GM12878 (cell line): Measurements from ENCODE around the gene PHACTR1. TPM values are rescaled to one million over a fixed set of nuclear protein-coding genes. Genes with fewer than 3 reads are reported as not detected.

Source experiments
- ATAC-seq: fragments of 200-7000 bp; cut with Tn5 transposase; 3 replicates; pipeline ENCODE4 v1.9.1; 2020; ENCODE audit warnings: mild to moderate bottlenecking, moderate library complexity
- BruUV-seq: library from RNA; stranded (reverse); fragments of 400-500 nt; replicated peaks from 2 replicates; lab custom pipeline; 2021; lab: Mats Ljungman, UMichigan
- CTCF ChIA-PET: fragments of 300-600 bp; sonication (Branson Sonifier 250); formaldehyde crosslinking; extraction: SDS; loops from one replicate; lab custom pipeline; 2021; ENCODE audit warnings: inconsistent platforms; lab: Yijun Ruan, JAX
- POLR2A ChIA-PET: fragments of 350-600 bp; formaldehyde crosslinking; extraction: SDS; loops from one replicate; lab custom pipeline; 2021; ENCODE audit warnings: inconsistent platforms; lab: Charles Lee
- RAD21 ChIA-PET: fragments of 300-600 bp; sonication (Branson Sonifier 250); formaldehyde crosslinking; loops from one replicate; lab custom pipeline; 2023; ENCODE audit warnings: antibody characterized with exemption; ENCODE audit not compliant: unreplicated experiment; lab: Charles Lee
- SMC1A ChIA-PET: fragments of 300-600 bp; sonication (Branson Sonifier 250); formaldehyde crosslinking; loops from one replicate; lab custom pipeline; 2023; ENCODE audit not compliant: unreplicated experiment, uncharacterized antibody; lab: Charles Lee
- DNase-seq: peaks from one replicate; pipeline ENCODE4 v3.0.0-alpha.2; 2011; ENCODE audit warnings: low read depth, low spot score
- FAIRE-seq: peaks from 3 replicates; lab custom pipeline; 2011; peaks lifted over from hg19 to GRCh38; lab: Jason Lieb, UNC
- H2AFZ ChIP-seq: 2 replicates; pipeline ENCODE4 v1.6.0; 2011; ENCODE audit warnings: low read depth, low read length, control low read depth; ENCODE audit not compliant: control insufficient read depth
- H3K27ac ChIP-seq: 2 replicates; pipeline ENCODE4 v1.5.1; 2011; ENCODE audit warnings: control low read depth; ENCODE audit not compliant: control insufficient read depth, insufficient read depth
- H3K27me3 ChIP-seq, 2 experiments: replicated peaks in 1 of 2; 2 replicates each; pipeline versions ENCODE4 v1.6.0 to v1.6.1; 2011; ENCODE audit warnings: low read length in 1 of 2; ENCODE audit not compliant: control insufficient read depth in 2 of 2, insufficient read depth in 2 of 2
- H3K36me3 ChIP-seq, 2 experiments: 2 replicates each; pipeline ENCODE4 v1.5.1; 2011; ENCODE audit warnings: low read length in 1 of 2; ENCODE audit not compliant: control insufficient read depth in 2 of 2, insufficient read depth in 2 of 2
- H3K4me1 ChIP-seq: 2 replicates; pipeline ENCODE4 v1.6.1; 2011; ENCODE audit warnings: mild to moderate bottlenecking, low read length, moderate library complexity, mixed read lengths; ENCODE audit not compliant: control insufficient read depth, insufficient read depth
- H3K4me2 ChIP-seq: 2 replicates; pipeline ENCODE4 v1.6.0; 2011; ENCODE audit warnings: control low read depth; ENCODE audit not compliant: control insufficient read depth, insufficient read depth
- H3K4me3 ChIP-seq: fragments of 200-600 bp; sonication (generic); 2 replicates; pipeline ENCODE4 v1.5.1; 2016
- H3K79me2 ChIP-seq: 2 replicates; pipeline ENCODE4 v1.6.0; 2011; ENCODE audit warnings: low read length; ENCODE audit not compliant: control insufficient read depth, insufficient read depth
- H3K9ac ChIP-seq: 2 replicates; pipeline ENCODE4 v1.8.0; 2011; ENCODE audit warnings: low read length, control low read depth, mixed read lengths; ENCODE audit not compliant: control insufficient read depth, insufficient read depth
- H3K9me3 ChIP-seq: replicated peaks from 3 replicates; pipeline ENCODE4 v1.5.1; 2011; ENCODE audit warnings: mild to moderate bottlenecking, low read length; ENCODE audit not compliant: control insufficient read depth, insufficient read depth
- H4K20me1 ChIP-seq: 2 replicates; pipeline ENCODE4 v1.6.0; 2011; ENCODE audit not compliant: control insufficient read depth, insufficient read depth
- ATF7 ChIP-seq: fragments of 450-650 bp; IDR thresholded peaks from 2 replicates; pipeline ENCODE4 v1.6.1; 2016; ENCODE audit warnings: low read depth, mild to moderate bottlenecking
- BACH1 ChIP-seq: fragments of 450-650 bp; IDR thresholded peaks from 2 replicates; pipeline ENCODE4 v1.6.1; 2017; ENCODE audit warnings: mild to moderate bottlenecking, borderline replicate concordance
- BMI1 ChIP-seq: fragments of 450-650 bp; IDR thresholded peaks from 2 replicates; pipeline ENCODE4 v1.6.1; 2016; ENCODE audit warnings: mild to moderate bottlenecking, moderate library complexity, borderline replicate concordance
- ELK1 ChIP-seq: IDR thresholded peaks from 2 replicates; pipeline ENCODE4 v1.6.1; 2012; ENCODE audit warnings: low read depth, low read length, improper control_type of control experiment
- FOS ChIP-seq: IDR thresholded peaks from 3 replicates; pipeline ENCODE4 v1.6.1; 2011; ENCODE audit warnings: borderline replicate concordance; ENCODE audit not compliant: insufficient read length; ENCODE audit errors: extremely low read depth
- HDAC2 ChIP-seq: fragments of 200-600 bp; sonication (generic); IDR thresholded peaks from 2 replicates; pipeline ENCODE4 v1.6.1; 2017
- HDGF ChIP-seq: fragments of 450-650 bp; IDR thresholded peaks from 2 replicates; pipeline ENCODE4 v1.6.1; 2016; ENCODE audit warnings: antibody characterized with exemption
- NR2C2 ChIP-seq: IDR thresholded peaks from 2 replicates; pipeline ENCODE4 v1.6.1; 2011; ENCODE audit warnings: borderline replicate concordance, low read depth; ENCODE audit not compliant: control insufficient read depth, insufficient read length
- PKNOX1 ChIP-seq: fragments of 450-650 bp; IDR thresholded peaks from 2 replicates; pipeline ENCODE4 v1.6.1; 2016; ENCODE audit warnings: mild to moderate bottlenecking
- WRNIP1 ChIP-seq: IDR thresholded peaks from 2 replicates; pipeline ENCODE4 v1.6.1; 2011; ENCODE audit warnings: low read depth, low read length, improper control_type of control experiment, borderline replicate concordance
- YY1 ChIP-seq: IDR thresholded peaks from 2 replicates; pipeline ENCODE4 v1.6.1; 2011; ENCODE audit warnings: low read depth, mild to moderate bottlenecking, low read length
- ZNF687 ChIP-seq: fragments of 450-650 bp; IDR thresholded peaks from 2 replicates; pipeline ENCODE4 v1.6.1; 2017; ENCODE audit warnings: mild to moderate bottlenecking, moderate library complexity
- WGBS: methylation state at CpG from one replicate; pipeline ENCODE4 v1.1.6; 2016; ENCODE audit warnings: low lambda C conversion rate; ENCODE audit not compliant: insufficient replicate concordance, insufficient coverage; ENCODE audit errors: missing lambda C conversion rate; 5-methylcytosine and 5-hydroxymethylcytosine counted together
- in situ Hi-C: fragments of 300-500 bp; cut with MboI; formaldehyde crosslinking; loops from 9 replicates; pipeline ENCODE4 v1.14.3; 2018; ENCODE audit warnings: mixed read lengths
- intact Hi-C: fragments of 100-400 bp; cut with micrococcal nuclease; formaldehyde crosslinking; loops from one replicate; pipeline ENCODE4 v1.14.2; 2022; ENCODE audit not compliant: unreplicated experiment
- polyA plus RNA-seq, 11 experiments: library from polyadenylated mRNA; depleted of rRNA in 4 of 11; unstranded in 6 of 11; stranded (reverse) in 5 of 11; fragments of >200 nt; fragmentation: Nextera tagmentation in 4 of 11; fragmentation: Illumina TruSeq in 1 of 11; extraction: Ambion mirVana in 4 of 11; extraction: Trizol in 1 of 11; gene quantifications; 1 replicate in 1 of 11; 2 replicates in 10 of 11; pipeline versions ENCODE4 v1.2.1 to v1.2.3, GENCODE V29; 2011 to 2016; ENCODE audit warnings: inconsistent platforms in 2 of 11, missing spikeins in 2 of 11, low read depth in 1 of 11
- total RNA-seq, 4 experiments: library from RNA; depleted of rRNA in 3 of 4; stranded (reverse); fragments of >200 nt in 3 of 4; fragmentation: Illumina TruSeq in 1 of 4; extraction: Trizol in 1 of 4; gene quantifications; 2 replicates each; pipeline versions ENCODE4 v1.2.1 to v1.2.3, GENCODE V29; 2013 to 2021

Gene PHACTR1
- total and polyA plus RNA-seq, 10 of the 15 experiments (the other 5 are each of a cell fraction or from before 2014, with no cell fraction given), result 34.2 to 94.6 (median 62.3) TPM

GRCh38 chr6:13198168-13198567 is 481.6 kb downstream of the PHACTR1 start (continued):
- TF ChIP-seq WRNIP1, result no peak
- no peak for TF ChIP-seq BMI1
- no peak for TF ChIP-seq HDAC2
- no peak for TF ChIP-seq PKNOX1
- TF ChIP-seq NR2C2, result no peak
- TF ChIP-seq HDGF, result no peak
- no peak for TF ChIP-seq BACH1
- no peak for TF ChIP-seq FOS
- TF ChIP-seq YY1, result no peak
- TF ChIP-seq, all 136 proteins: peak for 0

- ChIA-PET RAD21 (interaction anchor here (0.9 to 1.5 kb wide), 2 partner anchors 59 to 74 kb away, joined by 3 to 5 read pairs; no protein-coding TSS in a partner anchor), CTCF (interaction anchor here (0.7 to 1.6 kb wide), 3 partner anchors 12 to 129 kb away, joined by 3 to 4 read pairs (median 3); no protein-coding TSS in a partner anchor), POLR2A (no interaction called here), SMC1A (interaction anchor here (1.0 to 1.9 kb wide), 4 partner anchors 8 to 101 kb away, joined by 3 to 6 read pairs (median 3); no protein-coding TSS in a partner anchor)
- WGBS, result 61% methylated on average over 6 of the region's 6 CpGs
- no peak overlapping the region for H2AFZ ChIP-seq
- no peak for TF ChIP-seq YY1
- no peak for TF ChIP-seq ATF7
- no peak for TF ChIP-seq FOS
- TF ChIP-seq ZNF687, result no peak
- no peak for TF ChIP-seq ELK1
- H3K27ac ChIP-seq, result no peak overlapping the region
- in situ Hi-C loops, result no loop called here
- H3K9ac ChIP-seq, result no peak overlapping the region
- peaks cover 0 to 2% of the 10 kb centered on the region in 2 experiments; a peak in 2 of 4 replicates for H3K27me3 ChIP-seq
- no TSS peak for BruUV-seq
- no peaks in the 10 kb centered on the region for H3K9me3 ChIP-seq
- DNase-seq (no peak), FAIRE-seq (no peak), ATAC-seq (no peak)
- no peak overlapping the region for H3K4me2 ChIP-seq
- intact Hi-C loops, result no loop called here
- H3K4me1 ChIP-seq, result no peaks in the 10 kb centered on the region
- no peaks in the 10 kb centered on the region for H3K79me2 ChIP-seq
- H3K4me3 ChIP-seq, result no peak overlapping the region
- no peaks in the 10 kb centered on the region; the same call in 1 of the 2 replicates for H4K20me1 ChIP-seq
- H3K36me3 ChIP-seq, result no peaks in the 10 kb centered on the region
These were observed 484.8 kb downstream of the PHACTR1 start for GRCh38 chr6:13201336-13201735.
